ENCODE results near the gene ARL8B.
A peak's percentile ranks its signal among the peaks of the same experiment; 100 is the strongest.
"Not testable (repeated sequence)": the region's sequence is repeated elsewhere in the genome, so short reads cannot be mapped to it uniquely, and the experiment has no call there.

Gene ARL8B

DNA sequence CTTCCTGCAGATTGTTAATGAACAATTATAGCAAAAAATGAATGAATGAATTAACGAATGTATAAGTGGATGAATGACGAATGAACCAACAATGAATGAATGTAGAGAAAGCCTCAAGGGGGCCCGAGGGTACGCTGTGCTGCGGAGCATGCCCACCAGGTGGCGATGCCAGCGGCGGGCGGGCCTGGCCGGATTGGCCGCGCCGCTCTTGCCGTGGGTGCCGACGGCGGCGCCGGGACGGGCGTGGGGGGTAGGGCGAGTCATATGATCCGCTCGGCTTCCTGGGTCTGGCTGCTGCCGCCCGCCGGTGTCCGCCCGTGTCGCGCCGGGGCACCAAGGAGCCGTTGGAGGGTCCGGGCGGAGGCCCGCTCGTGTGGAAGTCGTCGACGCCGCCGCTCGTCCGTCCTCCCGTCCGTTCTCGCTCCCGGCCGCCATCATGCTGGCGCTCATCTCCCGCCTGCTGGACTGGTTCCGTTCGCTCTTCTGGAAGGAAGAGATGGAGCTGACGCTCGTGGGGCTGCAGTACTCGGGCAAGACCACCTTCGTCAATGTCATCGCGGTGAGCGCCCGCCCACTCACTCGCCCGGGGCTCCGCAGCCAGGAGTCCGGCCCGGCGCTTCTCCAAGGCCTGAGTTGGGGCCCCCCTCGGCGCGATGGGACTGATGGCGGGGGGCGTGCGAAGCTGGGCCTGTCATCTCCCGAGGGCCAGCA, at the start of gene ARL8B:
Gene ARL8B (plus strand): TSS at position 263 of the 711 bp plus-strand sequence. CDS start 174 bp downstream, at position 437.
- Histone ChIP-seq H3K27me3 (ENCODE audit: control insufficient read depth, insufficient read depth, low read length) (no peaks in the 10 kb centered on the region), H3K9me3 (ENCODE audit: control insufficient read depth, low read length) (no peaks in the 10 kb centered on the region), H3K36me3 (ENCODE audit: control insufficient read depth, insufficient read depth, low read length) (no peaks in the 10 kb centered on the region), H3K4me1 (ENCODE audit: control insufficient read depth, insufficient read depth, low read length) (peaks cover 15% of the 10 kb centered on the region), H3K9ac (ENCODE audit: low read length) (peak within 1 kb of the TSS; percentile 98), H3K4me3 (ENCODE audit: low read length) (peak within 1 kb of the TSS; percentile 88)

DNA sequence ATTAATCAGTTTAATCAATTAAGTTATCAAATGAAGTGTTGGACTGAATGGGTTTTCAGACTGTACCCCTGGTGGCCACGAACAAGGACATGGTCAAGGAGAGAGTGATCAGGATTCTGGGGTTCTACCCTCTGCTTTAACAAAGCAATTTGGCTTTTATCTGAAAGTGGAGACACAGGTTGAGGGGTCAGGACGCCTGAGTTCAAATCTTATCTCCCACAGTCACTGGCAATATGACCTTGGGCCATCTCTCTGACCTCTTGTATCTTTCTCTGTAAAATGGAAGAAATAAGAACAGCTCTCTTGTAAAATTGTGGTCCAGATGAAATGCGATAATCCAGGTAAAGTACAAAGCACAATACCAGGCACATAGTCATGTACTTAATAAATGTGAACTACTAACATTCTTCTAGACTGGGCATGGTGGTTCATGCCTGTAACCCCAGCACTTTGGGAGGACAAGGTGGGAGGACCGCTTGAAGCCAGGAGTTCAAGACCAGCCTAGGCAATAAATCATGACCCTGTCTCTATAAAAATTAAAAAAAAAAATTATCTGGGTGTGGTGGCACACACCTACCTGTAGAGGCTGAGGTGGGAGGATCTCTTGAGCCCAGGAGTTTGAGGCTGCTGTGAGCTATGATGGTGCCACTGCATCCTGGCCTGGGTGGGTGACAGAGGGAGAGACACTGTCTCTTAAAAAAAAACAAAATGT, 48.6 kb upstream of the ARL8B start:
- no peak overlapping the region for H3K4me3 ChIP-seq (ENCODE audit: low read length)
- no peaks in the 10 kb centered on the region for H3K36me3 ChIP-seq (ENCODE audit: control insufficient read depth, insufficient read depth, low read length)
- H3K4me1 ChIP-seq (ENCODE audit: control insufficient read depth, insufficient read depth, low read length): no peaks in the 10 kb centered on the region
- no peaks in the 10 kb centered on the region for H3K9me3 ChIP-seq (ENCODE audit: control insufficient read depth, low read length)
- no peak overlapping the region for H3K9ac ChIP-seq (ENCODE audit: low read length)
- H3K27me3 ChIP-seq (ENCODE audit: control insufficient read depth, insufficient read depth, low read length): peaks cover 4% of the 10 kb centered on the region

DNA sequence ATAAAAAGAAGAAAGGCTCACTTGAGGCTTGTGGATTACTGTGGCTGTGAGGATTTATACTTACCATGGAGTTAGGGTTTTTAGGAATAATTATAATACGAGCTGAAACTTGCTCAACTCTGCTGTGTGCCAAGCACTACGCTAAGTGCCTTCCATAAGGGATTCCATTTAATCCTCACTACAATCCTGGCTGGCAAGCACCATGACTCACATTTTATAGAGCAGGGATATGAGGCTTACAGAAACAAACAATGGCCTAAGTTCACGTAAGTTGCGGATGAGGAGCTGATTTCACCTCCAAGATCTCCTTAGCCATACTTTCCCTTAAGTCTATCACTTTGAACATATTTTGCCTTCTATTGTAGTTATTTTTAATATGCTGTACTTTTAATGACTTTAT, 43.9 kb upstream of the ARL8B start:
- H3K27me3 ChIP-seq (ENCODE audit: control insufficient read depth, insufficient read depth, low read length): peaks cover 4% of the 10 kb centered on the region
- no peaks in the 10 kb centered on the region for H3K9me3 ChIP-seq (ENCODE audit: control insufficient read depth, low read length)
- H3K9ac ChIP-seq (ENCODE audit: low read length): no peak overlapping the region
- H3K4me3 ChIP-seq (ENCODE audit: low read length): no peak overlapping the region
- peaks cover 5% of the 10 kb centered on the region for H3K4me1 ChIP-seq (ENCODE audit: control insufficient read depth, insufficient read depth, low read length)
- no peaks in the 10 kb centered on the region for H3K36me3 ChIP-seq (ENCODE audit: control insufficient read depth, insufficient read depth, low read length)

DNA sequence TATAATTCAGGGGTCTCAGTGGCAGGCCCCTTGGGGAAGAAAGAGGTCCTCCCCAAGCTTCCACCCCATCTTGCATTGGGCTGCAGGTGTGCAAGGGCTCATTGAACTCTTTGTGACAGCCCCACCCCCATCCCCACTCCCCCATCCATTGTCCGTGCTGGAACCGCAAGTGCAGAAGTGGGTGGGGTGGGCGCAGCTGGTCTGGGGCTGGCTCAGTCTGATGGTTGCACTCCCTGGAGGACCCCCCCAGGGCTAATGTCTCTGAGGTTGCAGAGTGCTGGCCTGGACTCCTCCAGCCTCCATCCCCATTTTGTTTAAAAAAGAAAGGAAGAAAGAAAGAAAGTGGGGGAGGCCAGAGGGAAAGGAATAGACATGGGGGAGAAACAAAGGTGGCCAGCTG, 42.3 kb upstream of the ARL8B start:
- Histone ChIP-seq H3K4me3 (ENCODE audit: low read length) (no peak overlapping the region), H3K4me1 (ENCODE audit: control insufficient read depth, insufficient read depth, low read length) (peaks cover 5% of the 10 kb centered on the region), H3K9me3 (ENCODE audit: control insufficient read depth, low read length) (no peaks in the 10 kb centered on the region), H3K9ac (ENCODE audit: low read length) (no peak overlapping the region), H3K27me3 (ENCODE audit: control insufficient read depth, insufficient read depth, low read length) (no peaks in the 10 kb centered on the region), H3K36me3 (ENCODE audit: control insufficient read depth, insufficient read depth, low read length) (no peaks in the 10 kb centered on the region)

DNA sequence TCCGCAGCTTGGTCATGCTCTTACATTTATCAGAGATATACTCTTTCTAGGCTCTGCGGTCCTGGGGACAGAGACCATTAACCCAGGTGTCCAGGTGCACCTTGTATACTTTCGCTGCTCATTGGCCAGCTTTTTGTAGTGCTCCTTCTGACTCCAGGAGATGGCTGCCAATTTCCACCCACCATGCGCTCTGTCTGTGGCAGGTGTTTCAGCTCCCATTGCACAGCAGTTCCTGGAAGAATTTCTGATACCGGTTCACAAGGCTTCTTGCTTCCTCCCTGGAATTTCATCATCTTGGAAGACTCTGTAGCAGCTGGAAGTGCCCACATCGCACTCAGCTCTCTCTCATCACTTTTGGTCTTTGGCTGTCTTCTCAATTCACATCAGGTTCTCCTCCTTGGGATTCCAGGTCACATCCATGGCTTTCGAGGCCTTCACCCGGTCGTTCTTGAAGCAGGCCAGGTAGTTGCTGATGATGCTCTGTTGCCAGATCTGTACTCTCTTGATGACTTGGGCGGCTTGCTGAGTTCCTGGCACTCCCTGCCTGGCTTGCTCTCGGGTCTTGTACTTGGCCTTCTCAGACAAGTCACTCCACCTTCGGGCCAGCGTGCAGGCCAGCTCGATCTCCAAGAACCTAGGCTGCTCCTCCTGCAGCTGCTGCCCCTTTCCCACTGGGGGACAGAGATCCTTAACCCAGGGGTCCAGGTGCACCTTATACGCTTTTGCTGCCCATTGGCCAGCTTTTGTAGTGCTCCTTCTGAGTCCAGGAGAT, 41.1 kb upstream of the ARL8B start:
- H3K36me3 ChIP-seq (ENCODE audit: control insufficient read depth, insufficient read depth, low read length): no peaks in the 10 kb centered on the region

DNA sequence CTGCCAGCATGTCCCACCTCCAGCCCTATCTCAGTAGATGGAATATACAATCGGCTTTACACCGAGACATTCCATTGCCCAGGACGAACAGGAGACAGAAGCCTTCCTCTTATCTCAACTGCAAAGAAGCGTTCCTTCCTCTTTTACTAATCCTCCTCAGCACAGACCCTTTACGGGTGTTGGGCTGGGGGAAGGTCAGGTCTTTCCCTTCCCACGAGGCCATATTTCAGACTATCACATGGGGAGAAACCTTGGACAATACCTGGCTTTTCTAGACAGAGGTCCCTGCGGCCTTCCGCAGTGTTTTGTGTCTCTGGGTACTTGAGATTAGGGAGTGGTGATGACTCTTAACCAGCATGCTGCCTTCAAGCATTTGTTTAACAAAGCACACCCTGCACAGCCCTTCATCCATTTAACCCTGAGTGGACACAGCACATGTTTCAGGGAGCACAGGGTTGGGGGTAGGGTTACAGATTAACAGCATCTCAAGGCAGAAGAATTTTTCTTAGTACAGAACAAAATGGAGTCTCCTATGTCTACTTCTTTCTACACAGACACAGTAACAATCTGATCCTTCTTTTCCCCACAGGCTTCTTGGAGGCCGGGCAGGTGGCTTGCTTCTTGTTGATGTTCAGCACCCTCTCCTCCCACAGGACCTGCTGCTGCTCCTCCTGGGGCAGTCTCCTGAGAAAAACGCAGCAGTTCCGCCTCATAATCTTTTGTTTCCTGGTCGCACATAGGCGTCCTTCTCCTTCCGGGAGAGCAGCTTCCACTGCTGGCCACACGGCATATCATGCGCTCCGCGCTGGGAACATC, 39.9 kb upstream of the ARL8B start:
- H3K9ac ChIP-seq (ENCODE audit: low read length); H3K4me3 ChIP-seq (ENCODE audit: low read length); H3K36me3 ChIP-seq (ENCODE audit: control insufficient read depth, insufficient read depth, low read length); H3K4me1 ChIP-seq (ENCODE audit: control insufficient read depth, insufficient read depth, low read length); H3K27me3 ChIP-seq (ENCODE audit: control insufficient read depth, insufficient read depth, low read length); H3K9me3 ChIP-seq (ENCODE audit: control insufficient read depth, low read length): not testable (repeated sequence)

More for the DNA sequence above, 41.1 kb upstream of the ARL8B start:
- peaks cover 5% of the 10 kb centered on the region for H3K4me1 ChIP-seq (ENCODE audit: control insufficient read depth, insufficient read depth, low read length)
- no peaks in the 10 kb centered on the region for H3K27me3 ChIP-seq (ENCODE audit: control insufficient read depth, insufficient read depth, low read length)
- H3K9me3 ChIP-seq (ENCODE audit: control insufficient read depth, low read length): no peaks in the 10 kb centered on the region
- no peak overlapping the region for H3K9ac ChIP-seq (ENCODE audit: low read length)
- H3K4me3 ChIP-seq (ENCODE audit: low read length): no peak overlapping the region

DNA sequence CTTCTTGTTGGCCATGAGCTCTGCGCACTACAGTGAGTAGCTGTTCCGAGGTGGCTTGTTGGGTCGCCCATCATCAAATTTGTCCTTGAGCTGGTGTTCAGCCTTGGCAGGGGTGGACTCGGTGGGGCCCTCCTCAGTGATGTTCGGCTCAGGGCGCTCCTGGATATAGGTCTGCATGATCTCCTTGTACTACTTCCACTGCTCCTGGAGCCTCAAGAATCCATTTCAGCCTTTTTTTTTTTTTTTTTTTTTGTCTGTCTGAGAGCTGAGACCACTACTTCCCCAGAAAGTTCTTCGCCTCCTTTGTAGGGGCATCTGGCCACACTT, 39.3 kb upstream of the ARL8B start:
- Histone ChIP-seq H3K4me1 (ENCODE audit: control insufficient read depth, insufficient read depth, low read length) (peaks cover 5% of the 10 kb centered on the region), H3K9me3 (ENCODE audit: control insufficient read depth, low read length) (no peaks in the 10 kb centered on the region), H3K4me3 (ENCODE audit: low read length) (no peak overlapping the region), H3K27me3 (ENCODE audit: control insufficient read depth, insufficient read depth, low read length) (no peaks in the 10 kb centered on the region), H3K36me3 (ENCODE audit: control insufficient read depth, insufficient read depth, low read length) (no peaks in the 10 kb centered on the region), H3K9ac (ENCODE audit: low read length) (no peak overlapping the region)

DNA sequence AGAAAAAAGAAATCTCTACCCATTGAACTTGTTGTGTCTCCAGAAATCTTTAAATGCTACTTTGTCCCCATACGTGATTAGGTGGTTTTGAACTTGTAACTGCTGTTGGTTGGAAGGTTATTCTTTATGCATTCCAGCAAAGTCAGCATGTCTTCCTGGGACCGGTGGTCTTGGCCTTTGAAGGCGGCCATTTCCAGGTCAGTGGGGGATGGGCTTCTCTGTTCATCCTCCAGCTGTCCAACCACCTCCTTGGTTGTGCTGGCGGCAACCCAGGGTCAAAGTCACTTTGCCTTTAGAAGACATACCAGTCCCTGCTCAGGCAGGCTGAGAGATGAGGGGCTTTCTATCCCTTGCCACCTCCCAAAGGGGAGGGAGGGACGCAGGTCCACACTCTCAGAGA, 37.9 kb upstream of the ARL8B start:
- no peak overlapping the region for H3K4me3 ChIP-seq (ENCODE audit: low read length)
- no peaks in the 10 kb centered on the region for H3K9me3 ChIP-seq (ENCODE audit: control insufficient read depth, low read length)
- H3K4me1 ChIP-seq (ENCODE audit: control insufficient read depth, insufficient read depth, low read length): peaks cover 5% of the 10 kb centered on the region
- no peak overlapping the region for H3K9ac ChIP-seq (ENCODE audit: low read length)
- H3K36me3 ChIP-seq (ENCODE audit: control insufficient read depth, insufficient read depth, low read length): no peaks in the 10 kb centered on the region
- no peaks in the 10 kb centered on the region for H3K27me3 ChIP-seq (ENCODE audit: control insufficient read depth, insufficient read depth, low read length)

DNA sequence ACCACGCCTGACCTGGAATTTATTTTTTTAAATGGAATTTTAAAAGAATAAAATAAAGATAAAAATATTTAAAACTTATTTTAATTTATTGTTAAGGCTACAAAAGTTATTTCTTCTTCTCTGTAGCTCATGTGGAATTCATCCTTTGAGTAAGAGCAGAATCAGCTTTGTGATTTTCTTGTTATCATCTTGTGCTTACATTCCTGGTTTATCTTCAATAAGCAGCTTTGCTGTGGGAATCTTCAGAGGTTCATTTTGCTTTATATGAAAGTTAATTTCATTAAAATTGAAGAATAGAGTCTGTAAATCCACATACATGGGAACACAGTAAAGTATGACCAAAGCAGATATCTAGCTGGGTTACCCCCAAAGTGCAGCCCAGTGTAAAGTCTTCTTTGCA, 35.4 kb upstream of the ARL8B start:
- Histone ChIP-seq H3K27me3 (ENCODE audit: control insufficient read depth, insufficient read depth, low read length) (no peaks in the 10 kb centered on the region), H3K4me1 (ENCODE audit: control insufficient read depth, insufficient read depth, low read length) (peaks cover 12% of the 10 kb centered on the region), H3K9ac (ENCODE audit: low read length) (no peak overlapping the region), H3K9me3 (ENCODE audit: control insufficient read depth, low read length) (no peaks in the 10 kb centered on the region), H3K4me3 (ENCODE audit: low read length) (no peak overlapping the region), H3K36me3 (ENCODE audit: control insufficient read depth, insufficient read depth, low read length) (no peaks in the 10 kb centered on the region)

DNA sequence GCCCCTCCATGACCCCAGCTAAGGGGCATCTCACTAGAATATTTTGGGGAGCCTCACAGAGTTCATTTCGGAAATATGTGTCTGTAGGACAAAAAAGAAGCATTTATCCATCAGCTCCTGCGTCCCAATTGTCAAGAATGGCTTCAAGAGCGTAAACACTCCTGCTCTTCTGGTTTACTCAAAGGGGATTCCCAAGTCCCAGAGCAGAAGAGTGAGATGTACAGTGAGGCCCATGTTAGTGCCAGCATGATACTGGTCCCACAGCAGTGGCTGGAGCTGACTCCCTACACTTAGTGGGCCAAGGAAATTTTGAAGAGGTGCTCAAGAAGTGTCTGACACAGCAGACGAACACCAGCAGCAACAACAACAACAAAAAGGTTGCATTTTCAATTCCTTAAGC, 34.9 kb upstream of the ARL8B start:
- H3K27me3 ChIP-seq (ENCODE audit: control insufficient read depth, insufficient read depth, low read length): no peaks in the 10 kb centered on the region
- H3K4me1 ChIP-seq (ENCODE audit: control insufficient read depth, insufficient read depth, low read length): peaks cover 17% of the 10 kb centered on the region
- no peak overlapping the region for H3K9ac ChIP-seq (ENCODE audit: low read length)
- H3K4me3 ChIP-seq (ENCODE audit: low read length): no peak overlapping the region
- no peaks in the 10 kb centered on the region for H3K36me3 ChIP-seq (ENCODE audit: control insufficient read depth, insufficient read depth, low read length)
- no peaks in the 10 kb centered on the region for H3K9me3 ChIP-seq (ENCODE audit: control insufficient read depth, low read length)

DNA sequence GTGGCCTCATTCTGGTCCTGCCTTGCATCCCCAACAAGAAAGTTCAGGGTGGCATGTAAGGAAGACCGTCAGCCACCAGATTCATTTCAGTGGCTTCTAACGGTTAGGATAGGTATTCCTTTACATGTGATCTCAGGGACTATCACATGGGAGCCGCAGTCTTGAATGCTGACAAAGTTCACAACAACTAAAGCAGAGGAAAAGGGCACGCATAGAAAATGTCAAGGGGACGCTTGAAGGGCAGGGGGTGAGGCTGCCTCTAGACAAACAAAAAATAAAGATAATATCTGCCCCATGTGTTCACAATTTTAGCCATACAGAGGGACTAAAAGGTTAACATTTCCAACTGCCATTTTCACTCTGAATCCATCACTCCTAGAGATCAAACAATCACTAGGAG, 31.9 kb upstream of the ARL8B start:
- Histone ChIP-seq H3K27me3 (ENCODE audit: control insufficient read depth, insufficient read depth, low read length) (no peaks in the 10 kb centered on the region), H3K36me3 (ENCODE audit: control insufficient read depth, insufficient read depth, low read length) (no peaks in the 10 kb centered on the region), H3K4me1 (ENCODE audit: control insufficient read depth, insufficient read depth, low read length) (peaks cover 15% of the 10 kb centered on the region), H3K4me3 (ENCODE audit: low read length) (no peak overlapping the region), H3K9ac (ENCODE audit: low read length) (no peak overlapping the region), H3K9me3 (ENCODE audit: control insufficient read depth, low read length) (no peaks in the 10 kb centered on the region)

Measured in mucosa of stomach (tissue), 1 donor.